HG03378 (cell line): ENCODE results near the gene MEIOB.
"Not testable (repeated sequence)": the region's sequence is repeated elsewhere in the genome, so short reads cannot be mapped to it uniquely, and the experiment has no call there.

ENCODE experiments used
- ATAC-seq: cut with Tn5 transposase; IDR thresholded peaks from one replicate; pipeline ENCODE4 v1.9.1; 2021; ENCODE audit warnings: mild to moderate bottlenecking, moderate library complexity; ENCODE audit not compliant: unreplicated experiment

The MEIOB gene, protein sequence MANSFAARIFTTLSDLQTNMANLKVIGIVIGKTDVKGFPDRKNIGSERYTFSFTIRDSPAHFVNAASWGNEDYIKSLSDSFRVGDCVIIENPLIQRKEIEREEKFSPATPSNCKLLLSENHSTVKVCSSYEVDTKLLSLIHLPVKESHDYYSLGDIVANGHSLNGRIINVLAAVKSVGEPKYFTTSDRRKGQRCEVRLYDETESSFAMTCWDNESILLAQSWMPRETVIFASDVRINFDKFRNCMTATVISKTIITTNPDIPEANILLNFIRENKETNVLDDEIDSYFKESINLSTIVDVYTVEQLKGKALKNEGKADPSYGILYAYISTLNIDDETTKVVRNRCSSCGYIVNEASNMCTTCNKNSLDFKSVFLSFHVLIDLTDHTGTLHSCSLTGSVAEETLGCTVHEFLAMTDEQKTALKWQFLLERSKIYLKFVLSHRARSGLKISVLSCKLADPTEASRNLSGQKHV

DNA sequence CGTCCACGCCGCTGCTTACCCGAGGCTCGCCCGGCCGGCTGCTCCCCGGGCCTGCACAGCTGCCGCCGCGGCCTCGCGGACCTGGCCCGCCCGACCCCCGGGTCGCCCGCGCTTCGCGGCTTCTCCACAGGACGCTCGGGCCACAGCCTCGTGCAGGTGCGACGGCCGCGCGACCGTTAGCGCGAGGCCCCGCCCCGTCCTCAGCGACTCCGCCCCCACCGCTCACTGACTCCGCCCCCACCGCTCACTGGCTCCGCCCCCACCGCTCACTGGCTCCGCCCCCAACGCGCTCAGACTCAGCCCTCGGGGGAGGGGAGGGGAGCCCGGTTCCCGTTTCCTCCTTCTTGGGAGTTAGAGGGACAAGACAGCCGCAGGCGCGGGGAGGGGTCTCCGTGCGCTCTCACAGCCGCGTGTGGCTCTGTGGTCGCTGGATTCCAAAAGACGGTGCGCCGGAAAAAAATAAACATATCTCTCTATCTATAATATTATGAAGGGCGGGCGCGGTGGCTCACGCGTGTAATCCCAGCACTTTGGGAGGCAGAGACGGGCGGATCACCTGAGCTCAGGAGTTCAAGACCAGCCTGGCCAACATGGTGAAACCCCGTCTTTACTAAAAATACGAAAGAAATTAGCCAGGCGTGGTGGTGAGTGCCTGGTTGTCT lies at the start of gene MEIOB:
Gene MEIOB, minus strand, starts transcription at position 191 of the 662 bp plus-strand sequence. CDS start 3,989 bp downstream, outside the sequence.
- ATAC-seq: no peak

DNA sequence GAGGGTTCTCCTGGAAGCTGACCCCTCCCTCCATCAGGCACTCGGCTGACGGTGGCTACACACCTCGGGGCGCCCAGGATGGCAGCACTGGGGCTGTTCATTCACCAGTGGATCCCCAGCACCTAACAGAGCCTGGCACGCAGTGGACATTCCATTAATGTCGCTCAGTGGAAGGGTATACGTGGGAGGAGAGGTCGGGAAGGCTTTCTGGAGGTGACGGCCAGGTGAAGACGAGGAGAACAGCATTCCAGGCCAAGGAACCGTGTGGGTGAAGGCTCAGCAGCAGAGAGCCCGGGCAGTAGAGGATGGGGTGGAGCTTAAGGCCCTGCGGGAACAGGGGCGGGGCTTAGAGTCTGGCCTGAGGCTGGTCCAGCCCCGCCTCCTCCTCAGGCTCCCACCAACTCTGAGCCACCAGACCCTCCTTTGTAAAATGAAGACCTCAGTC lies 48.8 kb upstream of the MEIOB start:
- ATAC-seq: no peak

DNA sequence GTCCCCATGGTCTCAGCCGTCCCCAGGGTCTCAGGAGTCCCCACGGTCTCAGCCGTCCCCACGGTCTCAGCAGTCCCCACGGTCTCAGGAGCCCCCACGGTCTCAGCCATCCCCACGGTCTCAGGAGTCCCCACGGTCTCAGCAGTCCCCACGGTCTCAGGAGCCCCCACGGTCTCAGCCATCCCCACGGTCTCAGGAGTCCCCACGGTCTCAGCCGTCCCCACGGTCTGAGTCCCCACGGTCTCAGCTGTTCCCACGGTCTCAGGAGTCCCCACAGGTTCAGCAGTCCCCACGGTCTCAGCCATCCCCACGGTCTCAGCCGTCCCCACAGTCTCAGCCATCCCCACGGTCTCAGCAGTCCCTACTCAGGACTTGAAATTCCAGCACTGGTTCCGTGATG lies 48.2 kb upstream of the MEIOB start:
- ATAC-seq: not testable (repeated sequence)

DNA sequence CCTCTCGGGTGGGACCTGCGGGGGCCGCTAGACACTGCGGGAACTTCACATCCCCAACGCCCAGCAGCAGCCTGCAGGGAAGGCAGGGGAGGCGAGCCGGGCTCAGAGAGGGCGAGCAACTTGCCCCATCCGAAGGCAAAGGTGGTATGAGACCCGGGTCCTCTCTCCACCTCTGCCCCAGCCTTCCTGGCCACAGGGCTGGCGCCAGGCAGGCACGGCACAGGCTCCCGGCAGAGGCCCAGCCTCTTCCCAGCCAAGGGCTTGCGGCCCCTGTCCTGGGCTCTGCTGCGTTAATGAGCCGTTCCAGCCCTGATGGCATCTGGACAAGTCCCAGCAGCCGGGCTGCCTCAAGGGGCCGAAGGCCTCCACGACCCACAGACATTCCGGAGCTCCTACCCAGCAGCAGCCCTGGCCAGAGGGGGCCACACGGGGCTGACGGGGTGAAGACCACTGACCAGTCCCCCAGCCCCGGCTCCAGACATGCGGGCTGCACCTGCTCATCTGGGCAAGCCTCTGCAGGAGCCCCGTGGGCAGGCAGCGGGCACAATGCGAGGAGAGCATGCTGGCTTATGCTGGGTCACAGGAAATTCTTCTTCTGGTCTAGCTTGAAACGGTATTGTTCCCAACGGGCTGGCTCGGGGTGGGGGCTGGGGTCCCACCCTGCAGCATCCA lies 47.5 kb upstream of the MEIOB start:
- no peak for ATAC-seq

DNA sequence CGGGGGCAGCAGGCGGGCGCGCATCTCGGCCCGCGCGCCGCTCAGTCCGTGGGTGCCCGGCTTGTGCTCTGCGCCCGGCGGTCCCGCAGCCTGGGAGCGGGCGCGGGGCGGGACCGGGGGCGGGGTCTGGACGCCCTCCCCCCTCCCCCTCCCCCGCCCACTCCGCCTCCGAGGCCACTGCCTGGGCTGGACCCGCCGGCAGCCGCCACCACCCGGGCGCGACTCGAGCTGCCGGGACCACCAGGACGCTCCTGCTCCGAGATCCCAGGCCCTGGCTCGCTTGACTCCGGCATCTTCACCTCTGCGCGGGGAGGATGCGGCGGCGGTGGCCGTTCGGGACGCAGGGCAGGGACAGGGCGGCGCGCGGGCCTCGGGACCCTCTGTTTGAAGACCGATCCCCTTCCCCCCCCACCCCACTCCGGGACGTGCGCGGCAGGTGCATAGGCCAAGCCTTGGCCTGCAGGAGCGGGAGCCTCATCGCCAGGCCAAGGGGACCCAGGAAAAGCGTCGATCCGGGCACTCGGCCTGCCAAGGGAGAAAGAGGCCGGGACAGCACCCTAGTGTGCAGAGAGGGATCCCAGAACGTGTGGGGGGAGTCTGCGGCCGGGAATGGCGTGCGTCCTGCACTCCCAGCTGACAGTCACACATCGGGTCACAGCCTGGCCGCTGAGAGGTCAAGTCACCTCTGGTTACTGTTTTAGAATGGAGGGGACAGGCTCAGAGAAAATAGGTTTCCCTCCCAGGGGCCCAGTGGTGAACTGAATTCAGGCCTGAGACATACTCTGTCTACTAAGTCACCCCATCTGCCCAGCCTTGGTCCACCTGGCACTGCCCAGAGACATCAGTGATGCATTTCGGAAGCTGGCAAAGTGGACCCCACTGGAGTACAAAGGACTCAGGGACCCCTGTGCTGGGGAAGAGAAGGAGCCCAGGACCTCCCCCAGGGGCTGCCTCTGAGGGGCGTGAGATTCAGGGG lies 46.7 kb upstream of the MEIOB start, which contains the start of gene HS3ST6:
Gene HS3ST6, minus strand, starts transcription at position 65 of the 976 bp plus-strand sequence. CDS start 92 bp downstream, outside the sequence.
- no peak for ATAC-seq

DNA sequence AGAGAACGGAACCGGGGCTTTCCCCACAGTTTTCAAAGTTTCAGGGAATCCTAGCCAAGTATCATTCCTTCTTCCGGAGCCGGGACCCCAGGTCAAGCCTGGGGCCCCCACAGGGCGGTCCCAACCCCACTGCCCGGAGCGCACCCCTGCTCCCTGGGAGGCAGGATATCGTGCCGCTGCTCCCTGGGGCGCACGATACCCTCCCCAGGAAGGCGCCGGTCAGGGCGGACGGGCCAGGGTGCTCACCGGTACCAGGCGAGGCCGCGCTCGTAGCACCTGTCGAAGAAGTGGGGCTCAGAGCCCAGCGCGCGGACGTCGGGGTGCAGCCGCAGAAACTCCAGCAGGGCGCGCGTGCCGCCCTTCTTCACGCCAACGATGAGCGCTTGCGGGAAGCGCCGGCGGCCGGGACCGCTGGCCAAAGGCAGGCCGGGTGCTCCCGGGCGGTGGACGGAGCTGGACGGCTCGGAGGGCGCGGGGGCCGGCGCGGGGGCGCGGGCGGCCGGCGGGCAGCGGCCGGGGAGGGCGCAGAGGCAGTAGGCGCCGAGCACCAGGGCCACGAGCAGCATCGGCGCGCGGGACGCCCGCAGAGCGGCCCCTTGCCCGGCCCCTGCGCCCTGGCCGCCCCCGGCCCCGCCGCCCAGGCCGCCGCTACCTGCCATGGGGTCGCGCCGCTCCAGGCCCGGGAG lies 45.8 kb upstream of the MEIOB start:
- no peak for ATAC-seq

DNA sequence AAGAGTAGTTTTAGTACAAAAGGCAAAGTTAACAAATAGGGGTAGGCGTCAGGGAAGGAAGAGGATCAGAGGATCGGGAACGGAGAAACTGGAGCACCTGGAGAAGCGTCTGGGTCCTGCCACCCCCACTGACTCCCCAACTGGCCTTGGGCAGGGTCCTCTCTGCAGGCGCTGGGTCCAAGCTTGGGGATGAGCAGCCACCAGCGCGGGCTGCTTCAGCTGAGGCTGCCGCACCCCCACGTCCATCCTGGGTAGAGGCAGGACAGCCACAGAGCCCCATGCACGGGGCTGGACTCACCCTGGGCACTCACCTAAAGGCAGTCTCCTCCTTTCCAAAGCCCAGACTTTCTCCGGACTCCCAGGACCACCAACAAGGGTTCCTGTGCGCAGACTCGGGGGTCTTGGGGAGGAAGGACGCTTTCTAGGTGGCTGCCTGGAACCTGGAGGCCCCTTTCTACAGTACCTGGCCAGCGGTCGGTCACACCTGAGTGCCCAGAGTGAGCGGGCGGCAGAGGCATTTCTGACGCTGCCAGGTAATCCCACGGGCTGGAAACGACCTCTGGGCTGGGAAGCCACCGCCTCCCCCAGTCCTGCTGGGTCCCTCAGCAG lies 45.2 kb upstream of the MEIOB start:
- no peak for ATAC-seq

DNA sequence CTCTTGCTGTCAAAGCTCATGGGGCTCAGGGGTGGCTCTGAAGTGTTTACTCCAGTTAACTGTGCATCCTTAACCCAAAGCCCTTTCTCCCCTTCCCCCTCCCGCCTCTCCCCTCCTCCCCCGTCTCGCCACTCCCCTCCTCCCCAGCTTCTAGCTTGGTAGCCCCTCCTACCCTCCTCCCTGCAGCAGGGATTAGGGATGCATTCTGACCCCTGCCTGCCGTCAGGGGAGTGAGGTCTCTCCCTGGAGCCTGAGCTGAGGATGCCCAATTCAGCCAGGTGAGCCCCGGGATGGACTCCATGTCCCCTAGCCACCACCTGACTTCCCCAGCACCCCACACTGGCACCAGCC lies 44.7 kb upstream of the MEIOB start:
- no peak for ATAC-seq

DNA sequence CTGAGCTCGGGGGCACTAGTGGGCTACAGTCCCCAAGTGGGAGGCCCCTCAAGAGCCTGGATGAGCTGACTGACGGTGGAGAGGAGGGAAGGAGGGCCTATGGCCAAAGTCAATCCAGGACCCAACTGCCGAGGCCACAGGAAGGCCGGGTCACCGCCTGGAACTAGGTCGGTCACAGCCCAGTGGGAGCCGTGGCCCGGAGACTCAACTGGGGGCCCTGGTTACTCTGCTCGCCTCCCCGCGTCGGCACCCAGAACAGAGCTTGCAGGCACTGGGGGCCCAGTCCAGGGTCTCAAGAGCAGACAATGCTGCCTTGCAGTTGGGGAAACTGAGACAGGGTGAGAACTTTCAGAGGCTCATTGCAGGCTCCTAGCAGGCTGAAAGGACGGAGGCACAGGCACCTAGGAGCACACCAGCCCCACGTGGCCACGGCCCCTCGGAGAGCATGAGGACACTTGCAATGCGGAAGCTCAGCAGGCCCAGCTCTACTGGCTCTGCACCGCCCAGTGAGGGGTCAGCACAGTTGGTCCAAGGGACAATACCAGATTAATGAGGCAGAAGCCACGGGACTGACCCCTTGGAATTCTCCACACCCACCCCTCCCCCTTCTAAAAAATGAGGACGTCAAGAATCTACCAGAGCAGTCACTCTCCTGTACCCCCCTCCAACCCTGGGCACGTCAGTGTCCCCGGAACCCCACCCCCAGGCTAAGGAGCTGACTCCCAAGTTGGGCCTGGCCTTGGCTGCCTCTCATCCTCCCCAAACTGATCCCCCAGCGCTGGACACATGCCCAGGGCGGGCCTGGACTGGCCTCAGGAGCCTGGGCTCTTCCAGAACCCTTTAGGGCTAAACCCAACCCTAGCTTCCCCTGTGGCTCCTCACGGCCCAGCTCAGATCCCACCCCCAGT lies 44.0 kb upstream of the MEIOB start:
- no peak for ATAC-seq

DNA sequence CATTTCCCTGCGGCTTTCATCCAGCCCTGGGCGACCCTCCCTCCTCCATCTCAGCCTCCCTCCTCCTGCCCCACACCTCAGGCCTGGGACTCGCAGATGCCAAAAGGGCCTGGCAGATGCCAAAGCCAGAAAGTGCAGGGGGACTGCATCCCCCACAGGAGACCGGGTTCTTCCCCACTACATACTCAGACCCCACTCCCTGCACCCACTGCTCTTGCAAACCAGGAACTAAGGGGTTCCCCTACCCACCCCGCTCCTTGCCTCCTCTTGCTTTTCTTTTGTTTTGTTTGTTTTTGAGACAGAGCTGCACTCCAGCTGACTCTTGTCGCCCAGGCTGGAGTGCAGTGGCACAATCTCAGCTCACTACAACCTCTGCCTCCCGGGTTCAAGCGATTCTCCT lies 43.0 kb upstream of the MEIOB start:
- no peak for ATAC-seq

DNA sequence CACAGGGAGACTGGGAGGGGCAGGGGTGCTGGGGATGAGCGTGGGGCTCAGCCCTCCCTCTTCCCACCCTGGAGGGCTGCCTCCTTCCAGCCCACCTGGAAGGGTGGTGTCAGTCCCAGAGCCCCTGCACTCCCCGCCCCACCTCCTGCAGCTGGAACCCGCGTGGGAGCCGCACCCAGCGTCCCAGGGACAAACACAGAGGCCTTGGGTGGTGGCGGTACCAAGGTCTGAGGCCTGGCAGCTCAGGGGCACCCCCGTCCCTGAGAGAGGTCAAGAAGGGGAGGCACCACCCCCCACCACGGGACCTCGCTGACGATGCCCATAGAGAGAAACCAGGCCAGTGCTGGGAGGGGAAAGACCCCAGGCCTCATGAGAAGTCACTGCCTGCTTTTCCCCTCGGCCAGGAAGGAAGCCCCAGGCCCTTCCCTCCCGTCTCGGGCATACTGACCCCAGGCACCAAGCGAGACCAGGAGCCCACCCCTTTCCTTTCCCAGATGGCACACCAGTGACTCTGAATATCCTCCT lies 42.2 kb upstream of the MEIOB start:
- no peak for ATAC-seq

DNA sequence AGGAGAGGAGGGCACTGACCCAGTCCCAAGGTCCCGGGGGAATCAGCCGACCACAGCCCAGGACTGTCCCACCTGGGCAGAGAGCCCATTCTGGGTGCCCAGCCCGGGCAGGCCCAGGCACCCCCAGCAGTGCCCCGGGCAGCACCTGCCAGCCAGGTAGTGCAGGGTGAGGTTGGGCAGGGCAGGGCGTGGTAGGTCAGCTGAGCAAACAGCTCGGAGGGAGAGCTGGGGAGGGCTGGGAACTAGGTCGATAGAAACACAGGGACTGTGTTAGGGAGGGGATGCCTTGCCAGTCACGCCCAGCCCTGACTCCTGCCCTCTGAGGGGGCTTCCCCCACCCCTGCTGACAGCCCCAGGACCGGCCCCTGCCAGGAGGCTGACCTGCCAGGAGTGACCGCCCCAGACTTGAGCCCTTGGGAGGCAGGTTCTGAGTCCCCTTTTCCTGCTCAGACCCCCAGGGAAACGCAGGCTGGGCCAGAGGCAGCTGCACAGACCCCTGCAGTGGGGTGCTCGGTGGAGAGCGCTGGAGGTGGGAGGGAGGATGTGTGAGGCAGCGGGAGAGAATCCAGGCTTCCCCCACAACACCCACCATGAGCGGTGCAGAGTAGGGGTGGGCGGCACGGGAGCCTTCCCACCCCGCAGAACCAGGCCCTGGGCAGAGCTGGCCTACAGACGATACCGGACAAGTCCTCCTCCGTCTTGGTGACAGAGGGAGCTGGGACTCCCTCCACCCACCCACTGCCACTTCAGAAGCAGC lies 41.5 kb upstream of the MEIOB start:
- no peak for ATAC-seq

DNA sequence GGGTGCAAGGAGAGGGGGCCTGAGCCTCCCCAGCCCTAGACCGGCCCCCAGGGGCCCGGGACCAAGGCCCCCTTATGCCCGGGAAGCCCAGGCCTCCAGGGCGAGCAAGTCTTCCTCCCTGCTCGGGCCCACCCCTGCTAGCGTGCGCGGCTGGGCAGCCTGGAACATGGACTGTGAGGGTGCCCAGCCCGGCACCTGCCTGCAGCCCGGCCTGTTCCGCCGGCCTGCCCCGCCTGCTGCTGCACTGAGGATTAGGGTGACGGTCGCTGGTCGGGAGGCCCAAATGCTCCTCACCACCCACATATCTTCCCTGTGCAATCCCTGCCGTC lies 40.2 kb upstream of the MEIOB start:
- no peak for ATAC-seq

DNA sequence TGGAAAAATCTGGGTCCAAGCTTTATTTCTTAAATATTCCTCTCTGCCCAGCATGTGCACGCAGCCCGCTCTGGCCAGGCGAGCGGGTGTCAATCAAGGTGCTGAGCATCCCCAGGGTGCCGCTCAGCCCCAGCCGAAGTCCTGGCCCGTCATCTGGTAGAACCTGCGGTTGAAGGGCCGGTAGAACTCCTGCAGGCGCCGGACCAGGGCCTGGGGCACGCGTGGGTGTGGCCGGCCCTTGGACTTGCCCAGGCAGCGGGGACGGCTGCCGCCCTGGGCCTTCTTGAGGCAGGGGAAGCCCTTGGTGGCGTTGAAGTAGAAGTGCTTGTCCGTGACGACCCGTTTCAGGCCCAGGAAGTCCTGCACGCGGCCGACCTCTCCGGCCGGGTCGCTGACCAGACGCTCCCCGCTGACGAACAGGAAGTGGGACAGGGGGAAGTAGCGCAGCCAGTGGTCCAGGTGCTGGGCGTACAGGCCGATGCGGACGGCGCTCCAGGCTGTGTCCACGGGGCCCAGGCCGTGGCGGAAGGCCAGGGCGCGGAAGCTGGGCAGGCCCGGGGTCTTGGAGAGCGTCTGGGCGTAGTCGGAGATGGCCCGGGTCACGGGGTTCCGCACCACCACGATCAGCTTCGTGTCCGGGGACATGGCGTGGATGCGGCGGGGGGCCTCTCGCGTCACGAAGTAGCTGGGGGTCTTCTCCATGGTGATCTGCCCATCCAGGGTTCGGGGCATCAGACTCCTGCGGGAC lies 39.7 kb upstream of the MEIOB start:
- no peak for ATAC-seq

DNA sequence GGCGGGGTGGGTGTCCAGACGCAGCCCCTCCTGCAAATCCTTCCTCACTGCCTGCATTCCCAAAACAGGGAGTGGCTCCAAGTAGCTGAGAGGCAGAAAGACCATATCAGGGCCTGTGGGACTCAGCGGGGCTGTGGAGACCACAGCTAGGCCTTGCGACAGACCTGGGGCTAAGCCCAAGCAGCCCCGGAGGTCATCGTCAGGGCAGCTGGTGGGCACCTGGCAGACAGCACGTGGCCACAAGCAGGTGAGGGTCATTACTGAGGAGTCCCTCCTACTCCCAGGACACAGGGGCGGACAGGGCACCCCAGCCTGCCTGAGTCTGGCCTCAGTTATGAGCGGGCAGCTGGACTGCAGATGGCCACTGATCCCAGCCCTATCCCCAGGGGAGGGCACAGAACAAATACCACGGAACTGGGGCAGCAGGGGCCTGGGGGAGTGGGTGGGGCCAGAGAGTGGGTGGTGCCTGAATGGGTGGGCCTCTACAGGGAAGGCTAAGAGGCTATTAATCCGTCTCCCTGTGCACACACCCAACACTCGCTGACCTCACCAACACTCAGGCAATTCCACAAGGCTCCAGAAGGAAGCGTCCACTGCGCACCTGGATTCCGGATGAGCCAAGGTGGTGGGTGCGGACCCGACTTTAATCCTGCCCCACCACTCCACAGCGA lies 37.7 kb upstream of the MEIOB start:
- no peak for ATAC-seq

DNA sequence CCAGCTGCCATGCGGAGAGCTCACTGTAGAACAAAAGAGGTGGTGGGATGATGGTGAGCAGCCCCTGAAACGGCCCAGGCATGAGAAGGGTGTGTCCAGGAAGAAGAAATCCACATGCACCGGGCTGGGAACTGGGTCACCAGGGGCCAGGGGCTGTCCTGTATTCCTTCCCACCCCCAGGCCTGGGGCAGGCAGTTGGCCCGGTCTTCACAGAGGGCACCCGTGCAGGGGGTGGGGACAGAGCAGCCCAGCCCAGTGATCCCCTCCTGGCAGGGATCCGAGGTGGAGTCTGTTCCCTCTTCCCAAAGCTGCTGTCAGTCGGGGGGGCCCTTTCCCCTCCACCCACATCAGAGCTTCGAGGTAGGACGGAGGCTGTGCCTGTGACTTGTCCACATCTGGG lies 37.0 kb upstream of the MEIOB start:
- ATAC-seq: no peak
